HepG2 (cell line): ENCODE measurements around the gene KBTBD3. TPM values are rescaled to one million over a fixed set of nuclear protein-coding genes. Genes with fewer than 3 reads are reported as not detected.

Source experiments
- ARNT2 ChIP-seq: sonication (generic); formaldehyde crosslinking; IDR thresholded peaks from 2 replicates; pipeline ENCODE4 v1.8.0; 2022; ENCODE audit warnings: mild to moderate bottlenecking, low read depth, missing genetic modification reagents, moderate library complexity
- EHMT2 ChIP-seq: fragments of 200-600 bp; sonication (generic); IDR thresholded peaks from 2 replicates; pipeline ENCODE4 v1.7.0; 2017; ENCODE audit warnings: antibody characterized with exemption, low read depth, low read length, borderline replicate concordance
- ETV6 ChIP-seq: sonication (generic); formaldehyde crosslinking; conservative IDR thresholded peaks from 2 replicates; pipeline ENCODE4 v1.4.0; 2020; ENCODE audit warnings: missing genetic modification reagents
- GPN1 ChIP-seq: sonication (generic); formaldehyde crosslinking; IDR thresholded peaks from 2 replicates; pipeline ENCODE4 v1.5.1; 2020; ENCODE audit warnings: missing genetic modification reagents, borderline replicate concordance
- JUND ChIP-seq: sonication (generic); formaldehyde crosslinking; IDR thresholded peaks from 2 replicates; pipeline ENCODE4 v1.8.0; 2022; ENCODE audit warnings: mild to moderate bottlenecking, missing genetic modification reagents
- KDM6A ChIP-seq: IDR thresholded peaks from 2 replicates; pipeline ENCODE4 v1.6.1; 2016; ENCODE audit warnings: low read depth
- KMT2B ChIP-seq: IDR thresholded peaks from 2 replicates; pipeline ENCODE4 v1.6.1; 2016; ENCODE audit warnings: missing genetic modification reagents, missing compliant biosample characterization
- MED1 ChIP-seq: sonication (generic); formaldehyde crosslinking; IDR thresholded peaks from 2 replicates; pipeline ENCODE4 v1.4.0; 2020; ENCODE audit warnings: missing genetic modification reagents
- NFIC ChIP-seq: IDR thresholded peaks from 2 replicates; pipeline ENCODE4 v1.6.1; 2012; ENCODE audit warnings: mild to moderate bottlenecking, low read length, inconsistent platforms
- SCMH1 ChIP-seq: sonication (generic); formaldehyde crosslinking; IDR thresholded peaks from 2 replicates; pipeline ENCODE4 v1.9.0; 2021; ENCODE audit warnings: missing genetic modification reagents, mild to moderate bottlenecking, borderline replicate concordance
- SRF ChIP-seq: IDR thresholded peaks from 2 replicates; pipeline ENCODE4 v1.6.1; 2011; ENCODE audit warnings: mild to moderate bottlenecking, low read depth, low read length, moderate library complexity
- THYN1 ChIP-seq: sonication (generic); formaldehyde crosslinking; IDR thresholded peaks from 2 replicates; pipeline ENCODE4 v1.8.1; 2023; ENCODE audit warnings: low read depth, mild to moderate bottlenecking, moderate library complexity, missing genetic modification reagents, borderline replicate concordance
- ZHX1 ChIP-seq: sonication (generic); formaldehyde crosslinking; IDR thresholded peaks from 2 replicates; pipeline ENCODE4 v1.8.1; 2022; ENCODE audit warnings: low read depth, mild to moderate bottlenecking, missing genetic modification reagents
- ZNF547 ChIP-seq: sonication (generic); formaldehyde crosslinking; IDR thresholded peaks from 2 replicates; pipeline ENCODE4 v1.5.1; 2020; ENCODE audit warnings: mild to moderate bottlenecking, missing genetic modification reagents
- ZNF550 ChIP-seq: sonication (generic); formaldehyde crosslinking; IDR thresholded peaks from 2 replicates; pipeline ENCODE4 v1.4.0; 2020; ENCODE audit warnings: mild to moderate bottlenecking, missing genetic modification reagents, borderline replicate concordance
- ZNF616 ChIP-seq: sonication (generic); formaldehyde crosslinking; IDR thresholded peaks from 2 replicates; pipeline ENCODE4 v1.5.0; 2020; ENCODE audit warnings: low read depth, mild to moderate bottlenecking, missing genetic modification reagents
- polyA plus RNA-seq, 8 experiments: library from polyadenylated mRNA; depleted of rRNA in 3 of 8; stranded (reverse) in 7 of 8; unstranded in 1 of 8; fragments of >200 nt; fragmentation: Illumina TruSeq in 4 of 8; extraction: Trizol in 4 of 8; gene quantifications; 2 replicates each; pipeline versions ENCODE4 v1.2.1 to v1.2.3, GENCODE V29; 2011 to 2016; ENCODE audit warnings: low read depth in 4 of 8, missing spikeins in 1 of 8, mixed read lengths in 1 of 8; ENCODE audit not compliant: insufficient read depth in 1 of 8
- total RNA-seq, 5 experiments: library from RNA; depleted of rRNA; stranded (reverse); fragments of >200 nt; fragmentation: Illumina TruSeq; extraction: Trizol; gene quantifications; 2 replicates each; pipeline ENCODE4 v1.2.3, GENCODE V29; 2016; ENCODE audit warnings: low read depth in 1 of 5
- TF ChIP-seq, protein P1 (sequence below): sonication (generic); formaldehyde crosslinking; IDR thresholded peaks from 2 replicates; pipeline ENCODE4 v1.8.0; 2022; ENCODE audit warnings: low read depth, missing genetic modification reagents
- TF ChIP-seq, protein P2 (sequence below): IDR thresholded peaks from 2 replicates; pipeline ENCODE4 v1.6.1; 2016; ENCODE audit warnings: low read depth, borderline replicate concordance
- TF ChIP-seq, protein P3 (sequence below): IDR thresholded peaks from 2 replicates; pipeline ENCODE4 v1.6.1; 2016; ENCODE audit warnings: control low read depth
- TF ChIP-seq, protein P4 (sequence below): IDR thresholded peaks from 2 replicates; pipeline ENCODE4 v1.6.1; 2016; ENCODE audit warnings: missing compliant biosample characterization, missing genetic modification reagents, borderline replicate concordance

The KBTBD3 gene
- total and polyA plus RNA-seq, 2 of the 13 experiments (the other 11 are each of a cell fraction or from before 2014, with no cell fraction given), result 1.8 to 7.4 TPM

GRCh38 chr11:106021967-106022794, 55.0 kb downstream of the KBTBD3 start, which contains the start of gene MSANTD4 (continued):
- TF ChIP-seq, protein P1, sequence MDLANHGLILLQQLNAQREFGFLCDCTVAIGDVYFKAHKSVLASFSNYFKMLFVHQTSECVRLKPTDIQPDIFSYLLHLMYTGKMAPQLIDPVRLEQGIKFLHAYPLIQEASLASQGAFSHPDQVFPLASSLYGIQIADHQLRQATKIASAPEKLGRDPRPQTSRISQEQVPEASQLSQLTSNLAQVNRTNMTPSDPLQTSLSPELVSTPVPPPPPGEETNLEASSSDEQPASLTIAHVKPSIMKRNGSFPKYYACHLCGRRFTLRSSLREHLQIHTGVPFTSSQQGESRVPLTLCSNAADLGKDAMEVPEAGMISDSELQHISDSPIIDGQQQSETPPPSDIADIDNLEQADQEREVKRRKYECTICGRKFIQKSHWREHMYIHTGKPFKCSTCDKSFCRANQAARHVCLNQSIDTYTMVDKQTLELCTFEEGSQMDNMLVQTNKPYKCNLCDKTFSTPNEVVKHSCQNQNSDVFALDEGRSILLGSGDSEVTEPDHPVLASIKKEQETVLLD, result no peak
- TF ChIP-seq MED1 (CRISPR knock-in tag), result 0 out of 2 replicates have a peak, but pooled peaks have one; percentile 19
- no peak for TF ChIP-seq ETV6
- no peak for TF ChIP-seq NFIC
- peak; percentile 53; the same call in 1 of the 2 replicates for TF ChIP-seq ARNT2 (CRISPR knock-in tag)
- TF ChIP-seq, protein P2, sequence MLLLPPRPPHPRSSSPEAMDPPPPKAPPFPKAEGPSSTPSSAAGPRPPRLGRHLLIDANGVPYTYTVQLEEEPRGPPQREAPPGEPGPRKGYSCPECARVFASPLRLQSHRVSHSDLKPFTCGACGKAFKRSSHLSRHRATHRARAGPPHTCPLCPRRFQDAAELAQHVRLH (CRISPR knock-in tag), result 0 out of 2 replicates have a peak, but pooled peaks have one; percentile 6
- no peak for TF ChIP-seq KDM6A (CRISPR knock-in tag)
- TF ChIP-seq, protein P3, sequence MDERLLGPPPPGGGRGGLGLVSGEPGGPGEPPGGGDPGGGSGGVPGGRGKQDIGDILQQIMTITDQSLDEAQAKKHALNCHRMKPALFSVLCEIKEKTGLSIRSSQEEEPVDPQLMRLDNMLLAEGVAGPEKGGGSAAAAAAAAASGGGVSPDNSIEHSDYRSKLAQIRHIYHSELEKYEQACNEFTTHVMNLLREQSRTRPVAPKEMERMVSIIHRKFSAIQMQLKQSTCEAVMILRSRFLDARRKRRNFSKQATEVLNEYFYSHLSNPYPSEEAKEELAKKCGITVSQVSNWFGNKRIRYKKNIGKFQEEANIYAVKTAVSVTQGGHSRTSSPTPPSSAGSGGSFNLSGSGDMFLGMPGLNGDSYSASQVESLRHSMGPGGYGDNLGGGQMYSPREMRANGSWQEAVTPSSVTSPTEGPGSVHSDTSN, result peak; percentile 98
- no peak; the same call in 1 of the 2 replicates for TF ChIP-seq ZNF616 (CRISPR knock-in tag)
- TF ChIP-seq ZHX1 (CRISPR knock-in tag), result no peak
- TF ChIP-seq THYN1 (CRISPR knock-in tag), result no peak
- no peak for TF ChIP-seq GPN1
- peak; percentile 72; the same call in 1 of the 2 replicates for TF ChIP-seq KMT2B (CRISPR knock-in tag)
- TF ChIP-seq ZNF547 (CRISPR knock-in tag), result peak; percentile 79; the same call in 1 of the 2 replicates
- TF ChIP-seq, protein P4, sequence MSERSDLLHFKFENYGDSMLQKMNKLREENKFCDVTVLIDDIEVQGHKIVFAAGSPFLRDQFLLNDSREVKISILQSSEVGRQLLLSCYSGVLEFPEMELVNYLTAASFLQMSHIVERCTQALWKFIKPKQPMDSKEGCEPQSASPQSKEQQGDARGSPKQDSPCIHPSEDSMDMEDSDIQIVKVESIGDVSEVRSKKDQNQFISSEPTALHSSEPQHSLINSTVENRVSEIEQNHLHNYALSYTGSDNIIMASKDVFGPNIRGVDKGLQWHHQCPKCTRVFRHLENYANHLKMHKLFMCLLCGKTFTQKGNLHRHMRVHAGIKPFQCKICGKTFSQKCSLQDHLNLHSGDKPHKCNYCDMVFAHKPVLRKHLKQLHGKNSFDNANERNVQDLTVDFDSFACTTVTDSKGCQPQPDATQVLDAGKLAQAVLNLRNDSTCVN (CRISPR knock-in tag), result no peak
- TF ChIP-seq EHMT2, result no peak; the same call in 1 of the 2 replicates
- TF ChIP-seq JUND (CRISPR knock-in tag), result no peak
- TF ChIP-seq ZNF550 (CRISPR knock-in tag), result no peak
- TF ChIP-seq SRF, result no peak
- no peak for TF ChIP-seq SCMH1 (CRISPR knock-in tag)
